Neural cell (in vitro differentiated cells): ENCODE measurements around the gene CATSPER1. TPM values are rescaled to one million over a fixed set of nuclear protein-coding genes. Genes with fewer than 3 reads are reported as not detected.

Experiments
- H2AFZ ChIP-seq: fragments of 200-600, 300-800 bp; sonication (generic), shearing (Covaris generic); 2 replicates; pipeline ENCODE4 v1.6.0; 2014; ENCODE audit warnings: low read depth, mild to moderate bottlenecking, antibody characterized with exemption, low read length, moderate library complexity
- H3F3A ChIP-seq: fragments of 200-600 bp; shearing (Covaris generic); 2 replicates; pipeline ENCODE4 v1.6.1; 2016; ENCODE audit warnings: mild to moderate bottlenecking, moderate library complexity, mixed read lengths, antibody characterized with exemption, low read length; ENCODE audit not compliant: insufficient read depth, poor library complexity, severe bottlenecking
- H3K27ac ChIP-seq: fragments of 200-600, 300-800 bp; sonication (generic), shearing (Covaris generic); 2 replicates; pipeline ENCODE4 v1.5.1; 2014; ENCODE audit warnings: mild to moderate bottlenecking, low read length, moderate library complexity
- H3K27me3 ChIP-seq: fragments of 300-800, 200-600 bp; sonication (generic), shearing (Covaris generic); 2 replicates; pipeline ENCODE4 v1.6.0; 2014; ENCODE audit warnings: mild to moderate bottlenecking, low read depth, low read length, moderate library complexity; ENCODE audit not compliant: insufficient read depth
- H3K36me3 ChIP-seq: fragments of 300-800, 200-600 bp; sonication (generic), shearing (Covaris generic); 2 replicates; pipeline ENCODE4 v1.5.1; 2014; ENCODE audit warnings: mild to moderate bottlenecking, antibody characterized with exemption, low read length, moderate library complexity; ENCODE audit not compliant: insufficient read depth
- H3K4me2 ChIP-seq: fragments of 300-800, 200-600 bp; sonication (generic), shearing (Covaris generic); 2 replicates; pipeline ENCODE4 v1.6.0; 2014; ENCODE audit warnings: mild to moderate bottlenecking, low read length
- H3K4me3 ChIP-seq: fragments of 300-800, 200-600 bp; sonication (generic), shearing (Covaris generic); 2 replicates; pipeline ENCODE4 v1.5.1; 2014; ENCODE audit warnings: mild to moderate bottlenecking, low read length, moderate library complexity
- H3K79me2 ChIP-seq: fragments of 200-600 bp; shearing (Covaris generic); replicated peaks from 2 replicates; pipeline ENCODE4 v1.6.0; 2014; ENCODE audit warnings: mild to moderate bottlenecking, low read length, moderate library complexity; ENCODE audit not compliant: insufficient read depth
- H3K9ac ChIP-seq: fragments of 300-800, 200-600 bp; sonication (generic), shearing (Covaris generic); 2 replicates; pipeline ENCODE4 v1.6.1; 2016; ENCODE audit warnings: mild to moderate bottlenecking, low read length, mixed read lengths
- H3K9me2 ChIP-seq: fragments of 200-600 bp; shearing (Covaris generic); 2 replicates; pipeline ENCODE4 v1.6.1; 2016; ENCODE audit warnings: mild to moderate bottlenecking, low read length, mixed read lengths; ENCODE audit not compliant: insufficient read depth
- H3K9me3 ChIP-seq: fragments of 200-600, 300-800 bp; sonication (generic), shearing (Covaris generic); 2 replicates; pipeline ENCODE4 v1.6.1; 2016; ENCODE audit warnings: mild to moderate bottlenecking, mixed run types, low read length, moderate library complexity, mixed read lengths
- H4K20me1 ChIP-seq: fragments of 200-600 bp; shearing (Covaris generic); 2 replicates; pipeline ENCODE4 v1.6.1; 2016; ENCODE audit warnings: mild to moderate bottlenecking, mixed run types; ENCODE audit not compliant: insufficient read depth
- CTCF ChIP-seq: fragments of 450-650 bp; IDR thresholded peaks from 2 replicates; pipeline ENCODE4 v1.5.1; 2014; ENCODE audit warnings: antibody characterized with exemption, mild to moderate bottlenecking, moderate library complexity; ENCODE audit not compliant: poor library complexity, severe bottlenecking
- EP300 ChIP-seq: fragments of 450-650 bp; conservative IDR thresholded peaks from 2 replicates; pipeline ENCODE4 v1.6.1; 2014; ENCODE audit warnings: antibody characterized with exemption, mild to moderate bottlenecking, moderate library complexity; ENCODE audit not compliant: poor library complexity, severe bottlenecking
- EZH2 ChIP-seq: fragments of 200-600, 300-800 bp; shearing (Covaris generic), sonication (generic); IDR thresholded peaks from 2 replicates; pipeline ENCODE4 v1.6.1; 2014; ENCODE audit warnings: antibody characterized with exemption, low read length, borderline replicate concordance, mild to moderate bottlenecking; ENCODE audit not compliant: insufficient read depth, poor library complexity, severe bottlenecking
- MXI1 ChIP-seq: fragments of 450-650 bp; conservative IDR thresholded peaks from 2 replicates; pipeline ENCODE4 v1.6.1; 2014; ENCODE audit warnings: antibody characterized with exemption, mild to moderate bottlenecking; ENCODE audit not compliant: poor library complexity, severe bottlenecking
- POLR2AphosphoS5 ChIP-seq: IDR thresholded peaks from 2 replicates; pipeline ENCODE4 v1.6.1; 2012
- RAD21 ChIP-seq: fragments of 450-650 bp; conservative IDR thresholded peaks from 2 replicates; pipeline ENCODE4 v1.6.1; 2014; ENCODE audit warnings: antibody characterized with exemption, mild to moderate bottlenecking, moderate library complexity
- REST ChIP-seq: IDR thresholded peaks from 2 replicates; pipeline ENCODE4 v1.6.1; 2012; ENCODE audit warnings: borderline replicate concordance
- SMC3 ChIP-seq: fragments of 450-650 bp; conservative IDR thresholded peaks from 2 replicates; pipeline ENCODE4 v1.6.1; 2014; ENCODE audit warnings: antibody characterized with exemption, mild to moderate bottlenecking, moderate library complexity; ENCODE audit not compliant: poor library complexity
- polyA plus RNA-seq: library from polyadenylated mRNA; depleted of rRNA; stranded (reverse); fragments of >200 nt; gene quantifications from 2 replicates; pipeline ENCODE4 v1.2.3, GENCODE V29; 2014

The CATSPER1 gene
- polyA plus RNA-seq, 1 donor from 2014 or later, result not detected

GRCh38 chr11:66020212-66020611 lies 6.1 kb downstream of the CATSPER1 start:
- Histone ChIP-seq H3K4me3 (no peak overlapping the region), H3K9ac (no peak overlapping the region), H3K79me2 (no peaks in the 10 kb centered on the region), H3K4me2 (no peak overlapping the region), H3K36me3 (no peaks in the 10 kb centered on the region), H3K9me3 (no peaks in the 10 kb centered on the region), H3F3A (no peaks in the 10 kb centered on the region), H2AFZ (no peak overlapping the region), H4K20me1 (no peaks in the 10 kb centered on the region), H3K27ac (no peak overlapping the region), H3K27me3 (peaks cover 8% of the 10 kb centered on the region), H3K9me2 (no peaks in the 10 kb centered on the region)
- no peak for TF ChIP-seq SMC3
- TF ChIP-seq REST, result no peak
- TF ChIP-seq RAD21, result no peak
- TF ChIP-seq CTCF, result no peak

- Histone ChIP-seq H4K20me1 (no peaks in the 10 kb centered on the region), H3K9ac (no peak overlapping the region), H3F3A (no peaks in the 10 kb centered on the region), H3K9me2 (no peaks in the 10 kb centered on the region), H3K4me2 (no peak overlapping the region), H3K9me3 (no peaks in the 10 kb centered on the region), H3K4me3 (no peak overlapping the region), H3K79me2 (no peaks in the 10 kb centered on the region), H3K27ac (no peak overlapping the region), H3K36me3 (no peaks in the 10 kb centered on the region), H3K27me3 (peaks cover 11% of the 10 kb centered on the region), H2AFZ (no peak overlapping the region)
- TF ChIP-seq CTCF (no peak), EZH2 (no peak), POLR2AphosphoS5 (no peak), EP300 (no peak), MXI1 (no peak), REST (no peak)
Observed at GRCh38 chr11:66017321-66017720, 9.0 kb downstream of the CATSPER1 start.
